Panc1 (cell line): ENCODE results near the gene CD101. TPM values are rescaled to one million over a fixed set of nuclear protein-coding genes. Genes with fewer than 3 reads are reported as not detected.

Source experiments
- ATAC-seq: fragments of 200-7000 bp; cut with Tn5 transposase; 2 replicates; pipeline ENCODE4 v1.9.1; 2020; ENCODE audit warnings: mild to moderate bottlenecking, moderate library complexity
- BruUV-seq: library from RNA; stranded (reverse); fragments of 400-500 nt; replicated peaks from 2 replicates; lab custom pipeline; 2021; lab: Mats Ljungman, UMichigan
- CTCF ChIA-PET: fragments of 300-600 bp; sonication (Branson Sonifier 250); formaldehyde crosslinking; loops from one replicate; lab custom pipeline; 2022; ENCODE audit warnings: antibody characterized with exemption; lab: Charles Lee
- POLR2A ChIA-PET: fragments of 300-600 bp; sonication (Branson Sonifier 250); formaldehyde crosslinking; loops from one replicate; lab custom pipeline; 2022; ENCODE audit warnings: antibody characterized with exemption; lab: Charles Lee
- DNase-seq: peaks from one replicate; pipeline ENCODE4 v3.0.0-alpha.2; 2010; ENCODE audit warnings: low read depth, low spot score
- H3K27ac ChIP-seq: 2 replicates; pipeline ENCODE4 v1.5.1; 2011; ENCODE audit warnings: mild to moderate bottlenecking, low read length, inconsistent platforms
- H3K27me3 ChIP-seq: fragments of 200-500 bp; sonication (Bioruptor generic); 2 replicates; pipeline ENCODE4 v1.6.0; 2014; ENCODE audit warnings: low read length, inconsistent platforms; ENCODE audit not compliant: control insufficient read depth, insufficient read depth
- H3K36me3 ChIP-seq: fragments of 200-500 bp; sonication (Bioruptor generic); 2 replicates; pipeline ENCODE4 v1.5.1; 2014; ENCODE audit warnings: inconsistent platforms, mild to moderate bottlenecking, low read length, moderate library complexity; ENCODE audit not compliant: control insufficient read depth, insufficient read depth
- H3K4me1 ChIP-seq: 2 replicates; pipeline ENCODE4 v1.5.1; 2011; ENCODE audit warnings: inconsistent platforms, mild to moderate bottlenecking, low read length, moderate library complexity; ENCODE audit not compliant: control insufficient read depth, insufficient read depth
- H3K4me3 ChIP-seq, 2 experiments: 2 replicates each; pipeline ENCODE4 v1.5.1; 2011 to 2012; ENCODE audit warnings: low read depth in 2 of 2, low read length in 2 of 2, mild to moderate bottlenecking in 2 of 2, inconsistent platforms in 1 of 2, moderate library complexity in 1 of 2
- H3K9me3 ChIP-seq: fragments of 200-500 bp; sonication (Bioruptor generic); 2 replicates; pipeline ENCODE4 v1.5.1; 2014; ENCODE audit warnings: low read depth, mild to moderate bottlenecking, inconsistent platforms, low read length, moderate library complexity; ENCODE audit not compliant: control insufficient read depth, insufficient read depth
- POLR2AphosphoS5 ChIP-seq: IDR thresholded peaks from 2 replicates; pipeline ENCODE4 v1.6.1; 2012; ENCODE audit warnings: mild to moderate bottlenecking, low read depth, low read length, moderate library complexity
- SIN3A ChIP-seq: IDR thresholded peaks from 2 replicates; pipeline ENCODE4 v1.6.1; 2012; ENCODE audit warnings: low read depth, mild to moderate bottlenecking, low read length, moderate library complexity, borderline replicate concordance; ENCODE audit not compliant: insufficient read depth
- TCF7L2 ChIP-seq: IDR thresholded peaks from 2 replicates; pipeline ENCODE4 v1.6.1; 2011; ENCODE audit warnings: mild to moderate bottlenecking, low read depth, low read length, inconsistent platforms
- in situ Hi-C: cut with HindIII; loops from 2 replicates; pipeline ENCODE4 v1.10.0; 2016; ENCODE audit warnings: low sequenced_read_pairs, low pct_unique_long_range_greater_than_20kb
- intact Hi-C: fragments of 100-400 bp; cut with micrococcal nuclease; formaldehyde crosslinking; loops from one replicate; pipeline ENCODE4 v1.10.0; 2022; ENCODE audit not compliant: unreplicated experiment
- total RNA-seq: library from RNA; stranded (reverse); gene quantifications from one replicate; pipeline ENCODE4 v1.2.1, GENCODE V29; 2021; ENCODE audit not compliant: unreplicated experiment
- TF ChIP-seq, protein P1 (sequence below), 2 experiments: IDR thresholded peaks; 2 replicates each; pipeline ENCODE4 v1.6.1; 2011 to 2012; ENCODE audit warnings: low read depth in 2 of 2, control low read depth in 1 of 2, low read length in 1 of 2, mild to moderate bottlenecking in 1 of 2, moderate library complexity in 1 of 2; ENCODE audit not compliant: insufficient read depth in 1 of 2
- TF ChIP-seq, protein P2 (sequence below): fragments of 450-650 bp; IDR thresholded peaks from 2 replicates; pipeline ENCODE4 v1.5.1; 2017; ENCODE audit warnings: mild to moderate bottlenecking

Gene CD101
- total RNA-seq, 1 experiment from 2014 or later, result not detected

DNA sequence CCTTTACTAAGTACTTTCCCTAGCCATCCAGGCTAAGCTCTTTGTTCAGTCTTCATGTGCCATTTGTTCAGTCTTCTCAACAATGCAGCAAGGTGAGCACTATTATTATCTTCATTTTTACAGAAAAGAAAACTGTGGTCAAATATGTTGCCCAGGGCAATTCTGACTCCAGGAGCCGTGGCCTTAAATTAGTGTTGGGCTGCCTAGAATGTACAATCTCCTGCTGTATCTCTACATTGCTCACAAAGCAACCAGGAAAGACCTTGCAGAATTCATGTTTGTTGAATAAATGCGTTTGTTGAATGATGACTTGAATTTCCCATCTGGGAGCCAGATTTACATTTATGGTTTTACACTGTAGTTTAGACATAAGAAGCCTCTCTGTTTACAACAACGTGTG, 14.2 kb downstream of the CD101 start:
- no TSS peak for BruUV-seq
- CTCF ChIA-PET, result no interaction called here
- ATAC-seq (no peak), DNase-seq (no peak)
- intact Hi-C loops (no loop called here), in situ Hi-C loops (no loop called here)
- Histone ChIP-seq H3K9me3 (no peaks in the 10 kb centered on the region), H3K36me3 (no peaks in the 10 kb centered on the region), H3K27ac (no peak overlapping the region), H3K4me1 (no peaks in the 10 kb centered on the region), H3K4me3 (no peak overlapping the region), H3K27me3 (peaks cover 2% of the 10 kb centered on the region)
- POLR2A ChIA-PET, result no interaction called here
- TF ChIP-seq, protein P1, sequence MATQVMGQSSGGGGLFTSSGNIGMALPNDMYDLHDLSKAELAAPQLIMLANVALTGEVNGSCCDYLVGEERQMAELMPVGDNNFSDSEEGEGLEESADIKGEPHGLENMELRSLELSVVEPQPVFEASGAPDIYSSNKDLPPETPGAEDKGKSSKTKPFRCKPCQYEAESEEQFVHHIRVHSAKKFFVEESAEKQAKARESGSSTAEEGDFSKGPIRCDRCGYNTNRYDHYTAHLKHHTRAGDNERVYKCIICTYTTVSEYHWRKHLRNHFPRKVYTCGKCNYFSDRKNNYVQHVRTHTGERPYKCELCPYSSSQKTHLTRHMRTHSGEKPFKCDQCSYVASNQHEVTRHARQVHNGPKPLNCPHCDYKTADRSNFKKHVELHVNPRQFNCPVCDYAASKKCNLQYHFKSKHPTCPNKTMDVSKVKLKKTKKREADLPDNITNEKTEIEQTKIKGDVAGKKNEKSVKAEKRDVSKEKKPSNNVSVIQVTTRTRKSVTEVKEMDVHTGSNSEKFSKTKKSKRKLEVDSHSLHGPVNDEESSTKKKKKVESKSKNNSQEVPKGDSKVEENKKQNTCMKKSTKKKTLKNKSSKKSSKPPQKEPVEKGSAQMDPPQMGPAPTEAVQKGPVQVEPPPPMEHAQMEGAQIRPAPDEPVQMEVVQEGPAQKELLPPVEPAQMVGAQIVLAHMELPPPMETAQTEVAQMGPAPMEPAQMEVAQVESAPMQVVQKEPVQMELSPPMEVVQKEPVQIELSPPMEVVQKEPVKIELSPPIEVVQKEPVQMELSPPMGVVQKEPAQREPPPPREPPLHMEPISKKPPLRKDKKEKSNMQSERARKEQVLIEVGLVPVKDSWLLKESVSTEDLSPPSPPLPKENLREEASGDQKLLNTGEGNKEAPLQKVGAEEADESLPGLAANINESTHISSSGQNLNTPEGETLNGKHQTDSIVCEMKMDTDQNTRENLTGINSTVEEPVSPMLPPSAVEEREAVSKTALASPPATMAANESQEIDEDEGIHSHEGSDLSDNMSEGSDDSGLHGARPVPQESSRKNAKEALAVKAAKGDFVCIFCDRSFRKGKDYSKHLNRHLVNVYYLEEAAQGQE (IDR thresholded peaks at IDR 0.05; ENCODE audit: insufficient read depth in 1 of 2, low read depth in 2 of 2, low read length in 1 of 2), result no peak
- TF ChIP-seq SIN3A (no peak), TCF7L2 (no peak), POLR2AphosphoS5 (no peak)
- TF ChIP-seq, protein P2, sequence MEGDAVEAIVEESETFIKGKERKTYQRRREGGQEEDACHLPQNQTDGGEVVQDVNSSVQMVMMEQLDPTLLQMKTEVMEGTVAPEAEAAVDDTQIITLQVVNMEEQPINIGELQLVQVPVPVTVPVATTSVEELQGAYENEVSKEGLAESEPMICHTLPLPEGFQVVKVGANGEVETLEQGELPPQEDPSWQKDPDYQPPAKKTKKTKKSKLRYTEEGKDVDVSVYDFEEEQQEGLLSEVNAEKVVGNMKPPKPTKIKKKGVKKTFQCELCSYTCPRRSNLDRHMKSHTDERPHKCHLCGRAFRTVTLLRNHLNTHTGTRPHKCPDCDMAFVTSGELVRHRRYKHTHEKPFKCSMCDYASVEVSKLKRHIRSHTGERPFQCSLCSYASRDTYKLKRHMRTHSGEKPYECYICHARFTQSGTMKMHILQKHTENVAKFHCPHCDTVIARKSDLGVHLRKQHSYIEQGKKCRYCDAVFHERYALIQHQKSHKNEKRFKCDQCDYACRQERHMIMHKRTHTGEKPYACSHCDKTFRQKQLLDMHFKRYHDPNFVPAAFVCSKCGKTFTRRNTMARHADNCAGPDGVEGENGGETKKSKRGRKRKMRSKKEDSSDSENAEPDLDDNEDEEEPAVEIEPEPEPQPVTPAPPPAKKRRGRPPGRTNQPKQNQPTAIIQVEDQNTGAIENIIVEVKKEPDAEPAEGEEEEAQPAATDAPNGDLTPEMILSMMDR, result no peak

DNA sequence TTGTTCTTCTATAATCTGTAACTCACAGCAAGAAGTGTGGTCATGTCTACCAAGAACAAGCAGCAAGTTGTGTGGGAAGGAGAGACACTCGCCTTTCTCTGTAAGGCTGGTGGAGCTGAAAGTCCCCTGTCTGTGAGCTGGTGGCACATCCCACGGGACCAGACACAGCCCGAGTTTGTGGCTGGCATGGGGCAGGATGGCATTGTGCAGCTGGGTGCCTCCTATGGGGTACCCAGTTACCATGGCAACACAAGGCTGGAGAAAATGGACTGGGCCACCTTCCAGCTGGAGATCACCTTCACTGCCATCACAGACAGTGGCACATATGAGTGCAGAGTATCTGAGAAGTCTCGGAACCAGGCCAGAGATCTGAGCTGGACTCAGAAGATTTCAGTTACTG, 15.5 kb downstream of the CD101 start:
- intact Hi-C loops (no loop called here), in situ Hi-C loops (no loop called here)
- no peak overlapping the region for H3K27ac ChIP-seq
- H3K4me1 ChIP-seq, result no peaks in the 10 kb centered on the region
- no peaks in the 10 kb centered on the region for H3K36me3 ChIP-seq
- DNase-seq, result no peak
- ATAC-seq, result no peak
- ChIA-PET CTCF (no interaction called here), POLR2A (no interaction called here)
- peaks cover 2% of the 10 kb centered on the region for H3K27me3 ChIP-seq
- no peak overlapping the region for H3K4me3 ChIP-seq
- H3K9me3 ChIP-seq, result no peaks in the 10 kb centered on the region
- TF ChIP-seq SIN3A, result no peak
- TF ChIP-seq TCF7L2, result no peak
- TF ChIP-seq, protein P2, result no peak
- no peak for TF ChIP-seq POLR2AphosphoS5
- TF ChIP-seq, protein P1 (IDR thresholded peaks at IDR 0.05; ENCODE audit: insufficient read depth in 1 of 2, low read depth in 2 of 2, low read length in 1 of 2), result no peak
- no TSS peak for BruUV-seq
